H1 (cell line): ENCODE results near the gene ANXA2. TPM values are rescaled to one million over a fixed set of nuclear protein-coding genes. Genes with fewer than 3 reads are reported as not detected.

ENCODE experiments used
- CTCF ChIA-PET: fragments of 300-600 bp; sonication (Branson Sonifier 250); formaldehyde crosslinking; loops from one replicate; lab custom pipeline; 2021; ENCODE audit not compliant: partially characterized antibody; lab: Charles Lee
- POLR2A ChIA-PET: fragments of 300-600 bp; sonication (Branson Sonifier 250); formaldehyde crosslinking; loops from one replicate; lab custom pipeline; 2021; ENCODE audit warnings: inconsistent platforms; ENCODE audit not compliant: partially characterized antibody; lab: Charles Lee
- DNase-seq, 2 experiments: peaks; one replicate each; pipeline versions ENCODE4 v3.0.0 to v3.0.0-alpha.2; 2010 to 2022; ENCODE audit warnings: low spot score in 2 of 2, low read depth in 1 of 2, mixed read lengths in 1 of 2
- FAIRE-seq: peaks from 2 replicates; lab custom pipeline; 2011; peaks lifted over from hg19 to GRCh38; lab: Jason Lieb, UNC
- H2AFZ ChIP-seq: 2 replicates; pipeline ENCODE4 v1.8.1; 2012; ENCODE audit warnings: low read length, inconsistent platforms
- H2AK5ac ChIP-seq: 2 replicates; pipeline ENCODE4 v1.6.1; 2013; ENCODE audit warnings: low read depth, low read length
- H2BK120ac ChIP-seq: replicated peaks from 2 replicates; pipeline ENCODE3; 2013; ENCODE audit warnings: low read depth, low read length, inconsistent platforms
- H2BK12ac ChIP-seq: 2 replicates; pipeline ENCODE4 v1.6.1; 2013; ENCODE audit warnings: low read depth, low read length
- H2BK15ac ChIP-seq: 2 replicates; pipeline ENCODE4 v1.6.1; 2013; ENCODE audit warnings: low read length
- H2BK20ac ChIP-seq: 2 replicates; pipeline ENCODE4 v1.6.1; 2013; ENCODE audit warnings: low read length
- H2BK5ac ChIP-seq: 2 replicates; pipeline ENCODE4 v1.6.1; 2013; ENCODE audit warnings: low read depth, low read length
- H3K14ac ChIP-seq: 2 replicates; pipeline ENCODE4 v1.6.1; 2013; ENCODE audit warnings: inconsistent platforms; ENCODE audit not compliant: insufficient read length
- H3K18ac ChIP-seq: 2 replicates; pipeline ENCODE4 v1.6.1; 2013; ENCODE audit warnings: low read length; ENCODE audit errors: extremely low read depth
- H3K23ac ChIP-seq: 2 replicates; pipeline ENCODE4 v1.6.1; 2013; ENCODE audit warnings: inconsistent platforms; ENCODE audit not compliant: insufficient read length
- H3K23me2 ChIP-seq: 2 replicates; pipeline ENCODE4 v1.6.1; 2013; ENCODE audit warnings: low read depth, low read length
- H3K27ac ChIP-seq: 2 replicates; pipeline ENCODE4 v1.6.1; 2011; ENCODE audit warnings: low read depth, low read length, inconsistent platforms
- H3K27me3 ChIP-seq, 4 experiments: replicated peaks in 1 of 4; 1 replicate in 1 of 4; 2 replicates in 3 of 4; pipeline versions ENCODE4 v1.6.1 to v1.8.1; 2011 to 2013; ENCODE audit warnings: low read length in 3 of 4, mild to moderate bottlenecking in 3 of 4, inconsistent platforms in 2 of 4, mixed read lengths in 2 of 4, moderate library complexity in 1 of 4; ENCODE audit not compliant: control insufficient read depth in 3 of 4, insufficient read depth in 3 of 4; ENCODE audit errors: extremely low read depth in 1 of 4
- H3K36me3 ChIP-seq, 4 experiments: 2 replicates each; pipeline versions ENCODE4 v1.6.1 to v1.8.1; 2011 to 2013; ENCODE audit warnings: mild to moderate bottlenecking in 4 of 4, low read length in 3 of 4, moderate library complexity in 2 of 4, control low read depth in 1 of 4, inconsistent platforms in 1 of 4; ENCODE audit not compliant: insufficient read depth in 4 of 4, control insufficient read depth in 2 of 4
- H3K4ac ChIP-seq: replicated peaks from 2 replicates; pipeline ENCODE3; 2013; ENCODE audit warnings: low read length, low read depth, mixed read lengths, inconsistent platforms; ENCODE audit not compliant: insufficient read length
- H3K4me1 ChIP-seq, 4 experiments: replicated peaks in 1 of 4; 1 replicate in 1 of 4; 2 replicates in 3 of 4; pipeline versions ENCODE4 v1.6.1 to v1.8.1; 2011 to 2013; ENCODE audit warnings: low read length in 3 of 4, inconsistent platforms in 2 of 4, mixed read lengths in 1 of 4; ENCODE audit not compliant: insufficient read depth in 4 of 4, control insufficient read depth in 3 of 4
- H3K4me2 ChIP-seq, 2 experiments: 2 replicates each; pipeline versions ENCODE4 v1.6.1 to v1.8.1; 2011 to 2013; ENCODE audit warnings: low read depth in 2 of 2, low read length in 2 of 2, control low read depth in 1 of 2, inconsistent platforms in 1 of 2, mild to moderate bottlenecking in 1 of 2; ENCODE audit not compliant: insufficient read depth in 1 of 2
- H3K4me3 ChIP-seq, 4 experiments: fragments of 200-600, 300-600 bp in 1 of 4; sonication (generic), shearing (Covaris generic), sonication (Bioruptor Twin) in 1 of 4; 2 replicates each; pipeline versions ENCODE4 v1.5.1 to v1.8.1; 2011 to 2016; ENCODE audit warnings: low read length in 4 of 4, low read depth in 3 of 4, control low read depth in 2 of 4, inconsistent platforms in 2 of 4, mild to moderate bottlenecking in 2 of 4, mixed read lengths in 1 of 4, moderate library complexity in 1 of 4; ENCODE audit not compliant: insufficient read depth in 2 of 4; ENCODE audit errors: extremely low read depth in 1 of 4
- H3K56ac ChIP-seq: replicated peaks from 2 replicates; pipeline ENCODE3; 2013; ENCODE audit warnings: low read depth, mild to moderate bottlenecking, mixed read lengths, low read length, inconsistent platforms; ENCODE audit not compliant: insufficient read length
- H3K79me1 ChIP-seq: 2 replicates; pipeline ENCODE4 v1.6.1; 2013; ENCODE audit warnings: low read depth, low read length, control low read depth
- H3K79me2 ChIP-seq, 2 experiments: 2 replicates each; pipeline versions ENCODE4 v1.6.1 to v1.8.1; 2012 to 2013; ENCODE audit warnings: low read length in 2 of 2, mild to moderate bottlenecking in 2 of 2, inconsistent platforms in 1 of 2; ENCODE audit not compliant: insufficient read depth in 2 of 2, control insufficient read depth in 1 of 2
- H3K9ac ChIP-seq, 4 experiments: replicated peaks in 1 of 4; 1 replicate in 1 of 4; 2 replicates in 3 of 4; pipeline versions ENCODE4 v1.6.1 to v1.8.1; 2011 to 2013; ENCODE audit warnings: low read depth in 3 of 4, low read length in 3 of 4, control low read depth in 2 of 4, mild to moderate bottlenecking in 2 of 4, moderate library complexity in 2 of 4, inconsistent platforms in 1 of 4; ENCODE audit errors: extremely low read depth in 1 of 4
- H3K9me3 ChIP-seq, 2 experiments: 2 replicates each; pipeline versions ENCODE4 v1.6.1 to v1.8.1; 2012 to 2013; ENCODE audit warnings: mild to moderate bottlenecking in 2 of 2, moderate library complexity in 2 of 2, control low read depth in 1 of 2, inconsistent platforms in 1 of 2, low read depth in 1 of 2, low read length in 1 of 2, mixed read lengths in 1 of 2; ENCODE audit not compliant: insufficient read depth in 2 of 2
- H4K20me1 ChIP-seq, 2 experiments: replicated peaks in 1 of 2; 2 replicates each; pipeline versions ENCODE3 to v1.8.1; 2011 to 2013; ENCODE audit warnings: inconsistent platforms in 2 of 2, low read length in 2 of 2, mild to moderate bottlenecking in 1 of 2; ENCODE audit not compliant: insufficient read depth in 2 of 2, control insufficient read depth in 1 of 2
- H4K5ac ChIP-seq: 2 replicates; pipeline ENCODE4 v1.6.1; 2013; ENCODE audit warnings: low read length, low read depth, mixed read lengths, inconsistent platforms; ENCODE audit not compliant: insufficient read length
- H4K8ac ChIP-seq: 2 replicates; pipeline ENCODE4 v1.8.0; 2013; ENCODE audit warnings: mild to moderate bottlenecking, moderate library complexity, low read length, inconsistent platforms; ENCODE audit not compliant: insufficient read depth; ENCODE audit errors: extremely low read depth
- H4K91ac ChIP-seq: replicated peaks from 2 replicates; pipeline ENCODE3; 2013; ENCODE audit warnings: low read length, mixed read lengths, inconsistent platforms; ENCODE audit not compliant: insufficient read length
- CEBPB ChIP-seq: IDR thresholded peaks from 2 replicates; pipeline ENCODE4 v1.6.1; 2012; ENCODE audit warnings: low read depth, low read length
- CHD1 ChIP-seq: IDR thresholded peaks from 2 replicates; pipeline ENCODE4 v1.6.1; 2012; ENCODE audit warnings: low read depth, low read length, improper control_type of control experiment
- CREB1 ChIP-seq: IDR thresholded peaks from 2 replicates; pipeline ENCODE4 v1.6.1; 2012; ENCODE audit warnings: inconsistent platforms
- CTBP2 ChIP-seq: IDR thresholded peaks from 2 replicates; pipeline ENCODE4 v1.7.0; 2011; ENCODE audit warnings: borderline replicate concordance, mild to moderate bottlenecking, moderate library complexity, mixed read lengths, low read length; ENCODE audit not compliant: insufficient read depth, insufficient read length
- GTF2F1 ChIP-seq: IDR thresholded peaks from 2 replicates; pipeline ENCODE4 v1.6.1; 2012; ENCODE audit warnings: low read depth, low read length, improper control_type of control experiment, borderline replicate concordance
- JUN ChIP-seq: IDR thresholded peaks from 2 replicates; pipeline ENCODE4 v1.6.1; 2011; ENCODE audit warnings: low read depth, mild to moderate bottlenecking, improper control_type of control experiment, low read length
- JUND ChIP-seq: IDR thresholded peaks from 2 replicates; pipeline ENCODE4 v1.6.1; 2011; ENCODE audit warnings: mild to moderate bottlenecking, improper control_type of control experiment, low read length
- KDM4A ChIP-seq: IDR thresholded peaks from one replicate; pipeline ENCODE4 v1.7.1; 2012; ENCODE audit warnings: low read depth, mild to moderate bottlenecking, moderate library complexity, low read length, inconsistent platforms; ENCODE audit not compliant: severe bottlenecking
- SP2 ChIP-seq: IDR thresholded peaks from 2 replicates; pipeline ENCODE4 v1.6.1; 2012; ENCODE audit warnings: mild to moderate bottlenecking, low read length, inconsistent platforms
- SP4 ChIP-seq: IDR thresholded peaks from 2 replicates; pipeline ENCODE4 v1.6.1; 2012; ENCODE audit warnings: low read length, inconsistent platforms
- YY1 ChIP-seq: IDR thresholded peaks from 2 replicates; pipeline ENCODE4 v1.6.1; 2011; ENCODE audit warnings: low read depth, mild to moderate bottlenecking, low read length
- WGBS, 2 experiments: shearing (Covaris generic) in 1 of 2; methylation state at CpG; one replicate each; pipeline versions ENCODE4 v1.1.6 to v1.1.7; 2013 to 2015; ENCODE audit warnings: low lambda C conversion rate in 2 of 2, mixed read lengths in 2 of 2, inconsistent platforms in 1 of 2, low coverage in 1 of 2, missing lambda C conversion rate in 1 of 2; ENCODE audit not compliant: insufficient replicate concordance in 2 of 2, insufficient coverage in 1 of 2, insufficient read length in 1 of 2; ENCODE audit errors: extremely low coverage in 1 of 2, missing lambda C conversion rate in 1 of 2; 5-methylcytosine and 5-hydroxymethylcytosine counted together
- polyA plus RNA-seq, 7 experiments: library from polyadenylated mRNA; depleted of rRNA in 3 of 7; stranded (reverse) in 5 of 7; unstranded in 2 of 7; fragments of >200 nt in 5 of 7; fragments of 200-250 nt in 2 of 7; gene quantifications; 1 replicate in 5 of 7; 2 replicates in 1 of 7; 4 replicates in 1 of 7; pipeline versions ENCODE4 v1.2.1 to v1.2.3, GENCODE V29; 2011 to 2013; ENCODE audit warnings: missing spikeins in 2 of 7, mixed read lengths in 2 of 7
- total RNA-seq: library from RNA; stranded (reverse); fragmentation: NEBNext Ultra II Directional; extraction: Animal tissue kit (Norgen Biotek cat#: 25700); gene quantifications from 2 replicates; pipeline ENCODE4 v1.2.1, GENCODE V29; 2021
- TF ChIP-seq, protein P1 (sequence below): IDR thresholded peaks from 2 replicates; pipeline ENCODE4 v1.6.1; 2012; ENCODE audit warnings: inconsistent platforms
- TF ChIP-seq, protein P2 (sequence below), 3 experiments: IDR thresholded peaks; 1 replicate in 2 of 3; 2 replicates in 1 of 3; pipeline versions ENCODE4 v1.5.1 to v1.6.1; 2011; ENCODE audit warnings: low read length in 3 of 3, mild to moderate bottlenecking in 3 of 3, inconsistent platforms in 2 of 3, low read depth in 1 of 3, moderate library complexity in 1 of 3; ENCODE audit not compliant: insufficient read depth in 1 of 3; ENCODE audit errors: control extremely low read depth in 1 of 3

Gene ANXA2
- total and polyA plus RNA-seq, 2 of the 8 experiments (the other 6 are each of a cell fraction or from before 2014, with no cell fraction given) = 178 to 217 TPM

DNA sequence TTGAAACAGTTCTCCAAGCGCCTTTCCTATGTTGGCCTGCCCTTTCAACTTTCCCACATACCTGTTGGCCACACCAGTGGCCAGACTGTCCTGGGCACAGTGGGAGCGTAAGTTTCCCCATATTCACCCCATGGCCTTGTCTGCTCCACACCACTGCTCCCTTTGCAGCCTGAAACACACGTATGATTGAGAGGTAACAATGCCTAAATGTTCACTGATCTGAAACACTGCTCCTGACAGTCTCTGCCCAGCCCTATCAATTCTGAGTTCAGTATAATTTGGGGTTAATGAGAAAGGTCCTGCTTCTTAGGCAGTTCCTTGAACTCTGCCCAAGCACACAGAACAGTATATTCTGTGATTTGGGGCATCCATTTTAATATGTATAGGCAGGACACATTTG is 52.2 kb downstream of the ANXA2 start:
- Histone ChIP-seq H3K23me2 (no peaks in the 10 kb centered on the region), H3K27me3 (no peaks in the 10 kb centered on the region), H3K4me1 (peaks cover 3 to 7% (median 5%) of the 10 kb centered on the region in 4 experiments; a peak in 6 of 7 replicates), H3K79me1 (no peaks in the 10 kb centered on the region), H3K4me3 (no peak overlapping the region), H3K9me3 (no peaks in the 10 kb centered on the region), H2BK5ac (no peak overlapping the region), H3K4me2 (no peak overlapping the region), H2BK12ac (no peak overlapping the region), H3K79me2 (no peaks in the 10 kb centered on the region), H4K20me1 (peaks cover 0 to 2% of the 10 kb centered on the region in 2 experiments), H4K8ac (no peak overlapping the region), H2AFZ (no peak overlapping the region), H4K91ac (no peak overlapping the region), H4K5ac (no peak overlapping the region), H3K36me3 (peaks cover 2 to 25% (median 7%) of the 10 kb centered on the region in 4 experiments; a peak in 5 of 8 replicates), H3K23ac (no peak overlapping the region), H2AK5ac (no peak overlapping the region), H2BK120ac (no peak overlapping the region), H3K14ac (no peak overlapping the region), H3K4ac (no peak overlapping the region), H3K27ac (no peak overlapping the region), H3K56ac (no peak overlapping the region), H2BK20ac (no peak overlapping the region), H3K18ac (no peak overlapping the region), H3K9ac (no peak overlapping the region), H2BK15ac (no peak overlapping the region)
- ChIA-PET POLR2A (no interaction called here), CTCF (interaction anchor here (1.9 kb wide), 1 partner anchor 17 kb away, joined by 4 read pairs; no protein-coding TSS in a partner anchor)
- no peak for TF ChIP-seq CEBPB
- TF ChIP-seq CHD1 = no peak
- no peak for TF ChIP-seq SP2
- TF ChIP-seq YY1 = no peak
- no peak for TF ChIP-seq SP4
- TF ChIP-seq GTF2F1 = no peak
- no peak for TF ChIP-seq CTBP2
- TF ChIP-seq, protein P1, sequence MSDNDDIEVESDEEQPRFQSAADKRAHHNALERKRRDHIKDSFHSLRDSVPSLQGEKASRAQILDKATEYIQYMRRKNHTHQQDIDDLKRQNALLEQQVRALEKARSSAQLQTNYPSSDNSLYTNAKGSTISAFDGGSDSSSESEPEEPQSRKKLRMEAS = no peak
- TF ChIP-seq, protein P2, sequence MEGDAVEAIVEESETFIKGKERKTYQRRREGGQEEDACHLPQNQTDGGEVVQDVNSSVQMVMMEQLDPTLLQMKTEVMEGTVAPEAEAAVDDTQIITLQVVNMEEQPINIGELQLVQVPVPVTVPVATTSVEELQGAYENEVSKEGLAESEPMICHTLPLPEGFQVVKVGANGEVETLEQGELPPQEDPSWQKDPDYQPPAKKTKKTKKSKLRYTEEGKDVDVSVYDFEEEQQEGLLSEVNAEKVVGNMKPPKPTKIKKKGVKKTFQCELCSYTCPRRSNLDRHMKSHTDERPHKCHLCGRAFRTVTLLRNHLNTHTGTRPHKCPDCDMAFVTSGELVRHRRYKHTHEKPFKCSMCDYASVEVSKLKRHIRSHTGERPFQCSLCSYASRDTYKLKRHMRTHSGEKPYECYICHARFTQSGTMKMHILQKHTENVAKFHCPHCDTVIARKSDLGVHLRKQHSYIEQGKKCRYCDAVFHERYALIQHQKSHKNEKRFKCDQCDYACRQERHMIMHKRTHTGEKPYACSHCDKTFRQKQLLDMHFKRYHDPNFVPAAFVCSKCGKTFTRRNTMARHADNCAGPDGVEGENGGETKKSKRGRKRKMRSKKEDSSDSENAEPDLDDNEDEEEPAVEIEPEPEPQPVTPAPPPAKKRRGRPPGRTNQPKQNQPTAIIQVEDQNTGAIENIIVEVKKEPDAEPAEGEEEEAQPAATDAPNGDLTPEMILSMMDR (IDR thresholded peaks at IDR 0.05; ENCODE audit: control extremely low read depth in 1 of 3, insufficient read depth in 1 of 3, low read depth in 1 of 3, low read length in 3 of 3) = no peak
- TF ChIP-seq CREB1 = no peak
- no peak for TF ChIP-seq JUND
- TF ChIP-seq JUN = no peak
- no peak for TF ChIP-seq KDM4A
- FAIRE-seq (no peak), DNase-seq (no peak)
- WGBS, 2 experiments = 81% methylated on average over 3 of the region's 3 CpGs; no CpG with 5 or more reads in 1 of the 2 experiments
